ENCODE results near the gene KDF1.
"Not testable (repeated sequence)": the region's sequence is repeated elsewhere in the genome, so short reads cannot be mapped to it uniquely, and the experiment has no call there.

Gene KDF1

DNA sequence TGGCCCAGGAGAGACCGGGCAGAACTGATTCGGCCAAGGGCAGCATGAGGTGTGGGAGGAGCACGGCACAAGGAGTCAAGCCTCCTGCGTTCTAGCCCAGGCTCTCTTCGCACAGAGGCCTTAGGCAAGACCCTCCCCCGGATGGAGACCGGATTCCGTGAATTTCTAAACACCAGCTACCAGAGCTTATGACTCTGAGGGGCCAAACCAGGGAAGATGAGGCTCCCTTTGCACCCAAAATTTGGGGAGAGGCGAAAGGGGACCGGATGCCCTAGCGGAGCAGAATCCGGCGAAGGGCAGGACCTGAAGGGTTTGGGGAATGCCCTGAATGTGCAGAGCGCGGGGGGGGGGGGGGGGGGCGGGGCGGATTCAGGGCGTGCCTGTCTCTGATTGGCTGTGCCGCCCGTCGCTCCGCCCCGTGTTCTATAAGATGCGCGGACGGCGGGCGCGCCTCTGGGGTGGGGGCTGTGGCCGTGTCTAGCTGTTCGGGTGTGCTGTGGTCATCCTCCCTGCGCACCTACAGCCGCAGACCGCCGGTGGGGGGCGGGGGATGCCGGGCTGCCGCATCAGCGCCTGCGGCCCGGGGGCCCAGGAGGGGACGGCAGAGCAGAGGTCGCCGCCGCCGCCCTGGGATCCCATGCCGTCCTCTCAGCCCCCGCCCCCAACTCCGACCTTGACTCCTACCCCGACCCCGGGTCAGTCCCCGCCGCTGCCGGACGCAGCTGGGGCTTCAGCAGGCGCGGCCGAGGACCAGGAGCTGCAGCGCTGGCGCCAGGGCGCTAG lies 33.2 kb upstream of the KDF1 start, which contains the start of gene TRNP1:
TSS of gene TRNP1 (plus strand) at position 456 of the 783 bp plus-strand sequence. CDS start at position 551, 95 bp downstream.
- peak; percentile 39 for DNase-seq

GRCh38 chr1:26991310-26992116 lies 31.2 kb upstream of the KDF1 start:
- no peak for DNase-seq

DNA sequence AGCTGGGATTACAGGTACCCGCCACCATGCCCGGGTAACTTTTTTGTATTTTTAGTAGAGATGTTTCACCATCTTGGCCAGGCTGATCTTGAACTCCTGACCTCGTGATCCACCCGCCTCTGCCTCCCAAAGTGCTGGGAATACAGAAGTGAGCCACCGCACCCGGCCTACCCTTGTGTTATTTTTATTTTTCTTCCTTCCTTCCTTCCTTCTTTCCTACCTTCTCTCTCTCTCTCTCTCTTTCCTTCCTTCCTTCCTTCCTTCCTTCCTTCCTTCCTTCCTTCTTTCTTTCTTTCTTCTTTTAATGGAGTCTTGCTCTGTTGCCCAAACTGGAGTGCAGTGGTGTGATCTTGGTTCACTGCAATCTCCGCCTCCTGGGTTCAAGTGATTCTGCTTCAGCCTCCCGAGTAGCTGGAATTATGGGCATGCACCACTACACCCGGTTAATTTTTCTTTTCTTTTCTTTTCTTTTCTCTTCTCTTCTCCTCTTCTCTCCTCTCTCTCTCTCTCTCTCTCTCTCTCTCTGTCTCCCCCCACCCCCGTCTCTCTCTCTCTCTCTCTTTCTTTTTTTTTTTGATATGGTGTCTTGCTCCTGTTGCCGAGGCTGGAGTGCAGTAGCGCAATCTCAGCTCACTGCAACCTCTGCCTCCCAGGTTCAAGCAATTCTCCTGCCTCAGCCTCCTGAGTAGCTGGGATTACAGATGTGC lies 29.3 kb upstream of the KDF1 start:
- not testable (repeated sequence) for DNase-seq

DNA sequence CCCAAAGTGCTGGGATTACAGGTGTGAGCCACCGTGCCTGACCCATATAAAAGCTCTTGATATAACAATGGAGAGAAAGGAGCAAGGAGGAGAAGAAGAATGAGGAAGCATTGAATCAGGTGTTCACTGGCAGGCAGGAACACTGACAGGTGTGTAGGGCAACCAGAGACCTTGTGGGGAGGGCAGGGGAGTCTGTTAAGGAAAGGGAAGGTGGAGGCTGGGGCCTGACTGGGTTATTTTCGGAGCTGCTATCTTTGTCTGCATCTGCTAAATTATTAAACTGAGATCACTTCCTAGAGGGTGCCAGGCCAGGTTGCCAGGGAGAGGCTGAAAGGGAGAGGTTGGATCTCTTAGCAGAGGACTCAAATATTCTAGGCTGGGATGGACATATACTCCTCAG lies 26.4 kb upstream of the KDF1 start:
- no peak for DNase-seq

DNA sequence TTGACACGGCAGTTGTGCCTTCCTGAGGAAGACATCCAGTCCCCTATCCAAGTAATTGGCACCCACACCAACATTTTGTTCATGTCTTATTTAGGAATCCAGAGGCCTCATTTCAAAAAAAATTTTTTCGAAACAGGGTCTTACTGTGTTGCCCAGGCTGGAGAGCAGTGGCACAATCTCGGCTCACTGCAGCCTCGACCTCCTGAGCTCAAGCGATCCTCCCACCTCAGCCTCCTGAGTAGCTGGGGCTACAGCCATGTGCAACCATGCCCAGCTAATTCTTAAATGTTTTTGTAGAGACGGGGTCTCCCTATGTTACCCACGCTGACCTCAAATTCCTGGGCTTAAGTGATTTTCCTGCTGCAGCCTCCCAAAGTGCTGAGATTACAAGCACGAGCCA lies 24.0 kb upstream of the KDF1 start:
- no peak for DNase-seq

DNA sequence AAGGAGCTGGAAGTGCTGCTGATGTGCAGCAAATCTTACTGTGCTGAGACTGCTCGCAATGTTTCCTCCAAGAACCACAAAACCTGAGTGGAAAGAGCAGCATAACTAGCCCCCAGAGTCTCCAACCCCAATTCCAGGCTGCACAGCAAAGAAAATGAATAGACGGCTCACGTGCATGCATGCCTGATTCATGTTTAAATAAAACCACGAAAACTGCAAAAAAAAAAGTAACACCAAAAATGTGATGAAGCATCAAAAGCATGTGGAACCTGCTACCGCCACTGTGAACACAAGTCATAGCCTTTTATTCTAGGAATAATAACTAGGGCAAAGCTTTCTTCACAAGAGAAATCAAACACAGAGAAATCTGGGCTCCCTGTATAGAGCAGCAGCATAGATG lies 23.6 kb upstream of the KDF1 start:
- no peak for DNase-seq

DNA sequence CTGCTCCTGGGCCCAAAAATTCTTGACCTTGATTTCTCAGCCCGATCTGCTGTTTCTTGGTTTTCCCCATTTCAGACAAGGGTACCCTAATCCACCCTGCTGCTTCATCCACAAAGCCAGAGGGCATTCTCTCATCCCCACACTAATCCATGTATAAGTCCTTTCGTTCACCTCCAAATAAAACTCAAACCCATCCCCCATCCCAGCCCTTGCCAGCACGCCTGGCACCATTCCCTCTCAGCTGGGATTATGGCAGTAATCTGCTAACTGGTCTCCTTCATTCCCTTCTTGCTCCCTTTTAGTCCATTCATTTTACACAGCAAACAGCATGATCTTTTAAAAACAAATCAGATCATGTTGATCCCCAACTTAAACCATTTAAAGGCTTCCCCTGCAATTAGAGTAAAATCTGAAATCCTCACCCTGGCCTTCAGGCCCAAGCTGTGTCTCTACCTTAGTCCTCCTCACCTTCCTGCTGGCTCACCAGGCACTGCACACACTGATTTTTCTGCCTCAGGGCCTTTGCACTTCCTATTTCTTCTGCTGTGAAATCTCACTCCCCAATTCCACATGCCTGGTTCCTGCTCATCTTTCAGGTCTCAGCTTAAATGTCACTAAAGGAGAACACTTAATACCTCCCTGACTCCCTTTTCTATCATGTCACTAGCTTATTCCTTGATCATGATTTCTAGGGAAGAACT lies 21.0 kb upstream of the KDF1 start:
- no peak for DNase-seq

DNA sequence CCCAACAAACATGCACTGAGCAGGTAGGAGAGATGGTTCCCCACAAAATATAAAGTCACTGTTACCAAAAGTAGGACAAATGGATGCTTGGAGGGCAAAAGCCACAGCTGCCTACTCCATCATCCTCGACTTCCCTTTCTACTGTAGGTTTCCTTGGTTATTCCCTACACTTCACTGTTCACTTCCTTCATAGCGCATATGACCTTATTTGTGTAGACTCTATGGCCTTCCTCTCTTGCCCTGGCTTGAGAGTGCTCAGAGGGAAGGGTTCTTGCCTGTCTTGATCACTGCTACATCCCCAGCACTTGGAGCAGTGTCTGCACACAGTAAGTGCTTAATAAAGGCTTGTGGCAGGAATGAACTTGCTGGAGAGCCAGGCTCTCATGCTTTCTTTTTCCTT lies 18.6 kb upstream of the KDF1 start:
- DNase-seq: no peak

- DNase-seq: no peak
Observed at GRCh38 chr1:26976621-26977510, 16.6 kb upstream of the KDF1 start.

GRCh38 chr1:26972821-26973220 lies 12.6 kb upstream of the KDF1 start:
- DNase-seq: no peak

GRCh38 chr1:26972390-26972789 lies 12.1 kb upstream of the KDF1 start:
- DNase-seq: no peak

DNA sequence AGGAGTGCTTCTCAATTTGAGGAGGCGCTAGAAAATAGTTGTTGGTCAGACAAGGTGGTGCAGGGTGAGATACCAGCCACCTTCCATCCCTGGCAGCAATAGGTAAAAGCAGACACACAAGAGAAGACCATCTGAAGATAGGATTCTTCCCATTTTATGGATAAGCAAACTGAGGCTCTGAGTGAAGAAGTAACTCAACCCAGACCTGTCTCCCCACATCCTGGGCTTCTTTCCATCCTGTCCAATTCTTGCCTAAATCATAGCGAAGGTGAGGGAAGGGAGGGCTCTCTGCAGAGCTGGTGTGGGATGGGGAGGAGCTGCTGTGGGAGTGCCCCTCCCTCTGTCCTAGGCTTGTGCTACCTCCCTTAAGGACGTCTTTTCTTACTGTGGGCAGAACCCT lies 11.3 kb upstream of the KDF1 start:
- no peak for DNase-seq

DNA sequence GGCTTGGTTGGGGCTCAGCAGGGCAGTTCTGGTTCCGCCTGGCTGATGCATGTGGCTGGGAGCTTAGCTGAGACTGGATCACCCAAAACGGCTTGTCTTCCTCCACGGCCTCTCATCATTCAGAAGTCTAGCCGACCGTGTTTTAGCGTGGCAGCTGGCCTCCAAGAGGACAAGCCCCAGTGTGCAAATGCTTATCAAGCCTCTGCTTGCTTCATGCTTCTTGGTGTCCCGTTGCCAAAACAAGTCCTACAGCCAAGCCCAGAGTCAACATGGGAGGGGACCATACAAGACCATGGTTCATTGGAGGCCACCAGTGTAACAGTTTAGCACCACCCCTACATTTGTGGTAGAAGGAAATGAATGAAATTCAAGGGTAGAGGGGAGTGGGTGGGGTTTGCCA lies 10.5 kb upstream of the KDF1 start:
- DNase-seq: no peak

DNA sequence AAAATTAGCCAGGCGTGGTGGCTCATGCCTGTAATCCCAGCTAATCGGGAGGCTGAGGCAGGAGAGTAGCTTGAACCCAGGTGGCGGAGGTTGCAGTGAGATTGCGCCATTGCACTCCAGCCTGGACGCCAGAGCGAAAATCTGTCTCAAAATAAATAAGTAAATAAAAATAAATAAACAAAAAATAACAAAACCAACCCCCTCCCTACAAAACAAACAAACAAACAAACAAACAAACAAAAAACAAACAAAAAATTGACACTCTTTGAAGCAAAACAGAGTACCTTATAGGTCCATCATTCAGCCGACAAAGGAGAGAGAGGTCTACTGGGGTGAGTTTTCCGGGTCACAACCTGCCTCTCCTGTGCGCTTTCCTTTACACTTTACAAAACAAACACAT lies 5.4 kb upstream of the KDF1 start:
- DNase-seq: no peak

DNA sequence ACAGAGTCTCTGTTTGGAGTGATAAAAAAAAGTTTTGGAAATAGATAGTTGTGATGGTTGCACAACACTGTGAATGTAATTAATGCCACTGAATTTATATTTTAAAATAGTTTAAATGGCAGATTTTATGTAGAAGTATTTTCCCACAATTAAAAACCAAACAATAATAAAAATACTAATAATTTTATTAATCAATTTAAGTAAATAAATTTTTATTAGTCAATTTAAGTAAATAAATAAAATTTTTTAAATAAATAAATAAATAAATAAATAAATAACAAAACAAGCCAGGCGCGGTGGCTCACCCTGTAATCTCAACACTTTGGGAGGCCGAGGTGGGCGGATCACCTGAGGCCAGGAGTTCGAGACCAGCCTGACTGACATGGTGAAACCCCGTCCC lies 4.9 kb upstream of the KDF1 start:
- no peak for DNase-seq

DNA sequence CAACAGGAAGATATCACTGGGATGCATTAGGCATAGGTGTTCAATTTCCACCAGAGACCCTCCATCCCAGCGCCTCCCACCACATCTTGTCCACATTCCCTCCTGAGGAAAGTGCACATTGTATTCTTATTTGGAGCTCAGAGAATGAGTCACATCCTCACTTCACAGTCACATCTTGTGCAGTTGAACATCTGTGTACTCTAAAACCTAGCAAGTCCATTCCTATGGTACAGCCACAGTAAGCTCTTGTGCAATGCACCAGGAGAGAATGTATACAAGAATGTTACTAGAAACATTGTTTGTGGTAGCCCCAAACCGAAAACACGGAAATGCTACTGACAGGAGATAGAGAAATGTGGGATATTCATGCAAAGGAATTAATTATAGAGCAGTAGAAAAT lies 1.6 kb upstream of the KDF1 start:
- no peak for DNase-seq

- DNase-seq: no peak
Observed at GRCh38 chr1:26960625-26960966, 328 bp upstream of the KDF1 start.

DNA sequence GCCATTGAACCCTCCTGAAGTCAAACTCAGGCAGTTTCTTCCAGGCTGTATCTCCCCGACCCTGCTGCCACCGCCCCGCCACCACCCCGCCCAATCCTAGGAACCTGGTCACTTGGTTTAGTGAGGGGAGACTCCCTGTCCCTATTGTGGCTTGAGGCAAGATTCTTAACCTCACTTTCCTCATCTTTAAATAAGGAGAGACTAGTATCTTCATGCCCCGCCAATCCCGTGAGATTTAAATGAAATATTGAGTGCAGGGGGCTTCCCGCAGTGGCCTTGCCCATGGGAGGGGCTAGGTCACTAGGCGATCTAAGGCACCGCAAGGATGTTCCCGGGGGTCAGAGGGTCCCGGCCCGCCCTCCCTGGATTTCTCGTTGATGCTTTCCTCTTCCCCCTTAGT lies 998 bp downstream of the KDF1 start:
- DNase-seq: no peak

DNA sequence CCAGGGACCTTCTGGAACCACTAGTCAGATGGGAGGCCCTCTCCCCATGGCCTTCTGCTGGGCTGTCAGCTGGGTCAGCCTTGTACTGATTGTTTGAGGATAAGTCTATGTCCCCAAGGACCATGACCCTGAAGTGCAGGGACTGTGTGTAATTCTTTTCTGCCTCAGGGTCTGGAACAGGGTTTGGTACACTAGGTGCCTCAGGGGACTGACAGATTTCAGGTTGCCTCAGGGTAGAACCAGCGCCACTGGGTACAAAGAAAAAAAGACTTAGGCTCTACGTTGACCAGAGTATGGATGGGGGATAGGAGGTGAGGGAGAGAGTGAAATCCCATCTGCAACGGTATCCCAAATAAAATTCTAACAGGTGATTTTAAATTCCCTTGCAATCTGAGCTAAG lies 3.0 kb downstream of the KDF1 start:
- DNase-seq: no peak

GRCh38 chr1:26956321-26956720 lies 3.9 kb downstream of the KDF1 start:
- DNase-seq: no peak

- no peak for DNase-seq
Observed at GRCh38 chr1:26953374-26953773, 6.9 kb downstream of the KDF1 start.

DNA sequence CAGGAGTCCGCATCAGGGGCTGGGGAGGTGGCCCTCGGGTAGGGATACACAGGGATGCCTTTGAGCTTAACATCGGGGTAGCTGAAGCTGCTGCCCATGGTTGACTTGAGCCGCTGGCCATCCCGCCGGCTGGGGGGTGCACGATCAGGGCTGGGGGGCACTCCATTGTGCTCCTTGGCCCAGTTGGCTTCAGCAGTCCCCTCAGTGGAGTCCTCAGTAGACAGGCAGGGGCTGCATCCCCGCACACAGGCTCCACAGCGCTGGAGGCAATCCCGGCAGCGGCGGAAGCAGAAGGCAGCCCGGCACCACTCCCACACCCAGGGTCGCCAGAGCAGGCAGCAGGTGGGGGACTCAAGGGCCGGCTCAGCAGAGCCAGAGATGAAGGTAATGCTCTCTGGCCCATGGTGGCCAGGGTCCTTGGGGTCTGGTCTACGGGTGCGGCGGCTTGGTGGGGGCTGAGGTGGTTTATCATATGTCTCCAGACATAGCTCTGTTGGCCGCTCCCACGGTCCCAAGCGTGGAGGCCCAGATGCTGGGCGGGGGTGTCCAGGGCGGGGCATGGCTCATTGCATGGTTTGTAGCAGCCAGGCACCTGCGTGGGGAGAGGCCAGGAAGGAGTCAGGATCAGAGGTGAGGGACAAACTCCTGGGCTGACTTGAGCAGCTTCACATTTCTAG lies 8.3 kb downstream of the KDF1 start:
- no peak for DNase-seq

Data from NCI-H446 treated with DMSO at 0.1 percent for 48 hours (cell line).